Right lobe of liver (tissue), 4 donors: ENCODE results near the gene PLVAP.

Source experiments
- CTCF ChIP-seq, 4 donors: fragments of 200-600 bp in 3 of 4; fragments of 450-650 bp in 1 of 4; IDR thresholded peaks; one replicate each; pipeline versions ENCODE4 v1.5.1 to v1.8.0; 2016 to 2022; ENCODE audit warnings: antibody characterized with exemption in 4 of 4, mild to moderate bottlenecking in 2 of 4
- POLR2A ChIP-seq: fragments of 450-650 bp; IDR thresholded peaks from one replicate; pipeline ENCODE4 v1.6.1; 2017; ENCODE audit warnings: antibody characterized with exemption, mild to moderate bottlenecking
- donor health status: DM: no; HTN: no; CAD: no.
- donor health status: DM: no; HTN: no; CAD: no.
- donor health status: DM: no; HTN: yes; CAD: no.

DNA sequence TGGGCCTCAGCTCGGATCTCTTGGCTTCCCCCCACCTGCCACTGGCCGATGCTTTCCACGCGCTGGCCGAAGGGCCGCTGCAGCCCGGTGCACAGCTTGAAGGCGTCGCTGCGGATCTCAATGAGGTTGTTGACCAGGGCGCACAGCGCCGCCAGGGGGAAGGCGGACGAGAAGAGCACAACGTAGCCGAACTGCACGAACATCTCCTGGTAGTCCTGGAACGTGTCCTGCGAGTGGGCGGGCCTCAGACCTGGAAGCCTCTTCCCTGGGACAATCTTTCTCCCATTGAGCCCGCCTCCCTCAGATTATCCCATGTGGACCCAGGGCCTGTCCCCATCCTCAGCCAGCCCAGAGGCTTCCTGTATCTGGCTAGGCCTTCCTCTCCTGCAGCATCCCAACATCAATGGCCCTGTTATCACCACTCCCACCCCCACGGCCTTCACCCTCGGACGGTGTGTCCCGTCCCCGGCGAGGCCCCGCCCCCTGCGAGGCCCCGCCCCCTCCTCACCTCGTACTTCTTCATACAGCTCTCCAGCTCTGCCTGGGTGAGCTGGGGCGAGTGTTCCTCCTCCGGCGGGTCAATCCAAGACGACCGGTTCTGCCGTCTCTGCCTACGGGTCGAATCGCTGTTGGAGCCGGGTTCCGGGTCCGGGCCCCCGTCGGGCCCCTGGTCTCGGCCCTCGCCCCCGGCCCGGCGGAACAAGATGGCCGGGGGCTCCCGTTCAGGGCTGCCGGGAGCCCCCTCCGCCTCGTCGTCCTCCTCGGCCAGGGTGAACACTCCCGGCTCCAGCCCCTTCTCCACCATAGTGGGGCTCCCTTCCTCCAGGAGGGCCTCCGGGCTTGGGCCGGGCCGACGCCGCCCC lies 49.3 kb downstream of the PLVAP start:
- TF ChIP-seq POLR2A (no peak), CTCF (IDR thresholded peaks at IDR 0.05) (peak in 2 of 4 donors; percentile 7 to 11)
